Natural killer cell (primary cell): ENCODE data around the gene CYP4F3. TPM values are rescaled to one million over a fixed set of nuclear protein-coding genes. Genes with fewer than 3 reads are reported as not detected.

Experiments
- ATAC-seq, 3 donors: fragments of 150-1000 bp in 2 of 3; fragments of 200-7000 bp in 1 of 3; cut with Tn5 transposase; 1 replicate in 1 of 3; 2 replicates in 2 of 3; pipeline ENCODE4 v1.10.0; 2021; ENCODE audit warnings: mild to moderate bottlenecking in 2 of 3, moderate library complexity in 2 of 3
- DNase-seq, 2 donors: peaks; one replicate each; pipeline versions ENCODE4 v3.0.0 to v3.0.0-alpha.2; 2013 to 2021; ENCODE audit warnings: mixed read lengths in 1 of 2
- H3K27ac ChIP-seq: one replicate; pipeline ENCODE4 v1.5.1; 2013; ENCODE audit warnings: mild to moderate bottlenecking, low read length
- H3K27me3 ChIP-seq: one replicate; pipeline ENCODE4 v1.6.1; 2013; ENCODE audit warnings: low read length; ENCODE audit not compliant: control insufficient read depth, insufficient read depth
- H3K36me3 ChIP-seq: one replicate; pipeline ENCODE4 v1.6.1; 2013; ENCODE audit warnings: low read length; ENCODE audit not compliant: control insufficient read depth, insufficient read depth
- H3K4me1 ChIP-seq: one replicate; pipeline ENCODE4 v1.6.1; 2013; ENCODE audit warnings: low read length; ENCODE audit not compliant: control insufficient read depth, insufficient read depth
- H3K4me3 ChIP-seq: one replicate; pipeline ENCODE4 v1.5.1; 2013; ENCODE audit warnings: low read length
- H3K9me3 ChIP-seq: one replicate; pipeline ENCODE4 v1.6.1; 2013; ENCODE audit warnings: low read length; ENCODE audit not compliant: control insufficient read depth, insufficient read depth
- H3K27ac Mint-ChIP-seq, 2 donors: one replicate each; pipeline ENCODE4 v1.8.0; 2022; ENCODE audit warnings: mild to moderate bottlenecking in 2 of 2, mixed read lengths in 2 of 2, moderate library complexity in 1 of 2
- H3K27me3 Mint-ChIP-seq, 2 donors: one replicate each; pipeline ENCODE4 v1.8.0; 2022; ENCODE audit warnings: low read depth in 2 of 2, mixed read lengths in 2 of 2
- H3K36me3 Mint-ChIP-seq: one replicate; pipeline ENCODE4 v1.8.0; 2022; ENCODE audit warnings: mixed read lengths
- H3K4me1 Mint-ChIP-seq, 2 donors: one replicate each; pipeline ENCODE4 v1.8.0; 2022; ENCODE audit warnings: mixed read lengths in 2 of 2
- H3K4me3 Mint-ChIP-seq: one replicate; pipeline ENCODE4 v1.8.0; 2022; ENCODE audit warnings: mild to moderate bottlenecking, moderate library complexity, mixed read lengths
- H3K9me3 Mint-ChIP-seq, 2 donors: one replicate each; pipeline ENCODE4 v1.8.0; 2022; ENCODE audit warnings: mixed read lengths in 2 of 2
- WGBS: methylation state at CpG from one replicate; pipeline ENCODE4 v1.1.7; 2013; ENCODE audit warnings: missing lambda C conversion rate; ENCODE audit not compliant: insufficient coverage; 5-methylcytosine and 5-hydroxymethylcytosine counted together
- intact Hi-C: fragments of 100-400 bp; cut with micrococcal nuclease; formaldehyde crosslinking; loops from one replicate; pipeline ENCODE4 v1.14.2; 2022
- total RNA-seq, 4 donors: library from RNA; stranded (reverse); fragments of 120-200 nt in 1 of 4; gene quantifications; one replicate each; pipeline versions ENCODE4 v1.2.3 to v1.2.4, GENCODE V29; 2013 to 2022
- TF ChIP-seq, protein P1 (sequence below): fragments of 200-600 bp; IDR thresholded peaks from one replicate; pipeline ENCODE4 v1.8.0; 2022; ENCODE audit warnings: antibody characterized with exemption

CYP4F3 gene
- total RNA-seq, 3 donors from 2014 or later (not counting 1 experiment from before 2014, with no cell fraction given), result 0.07 to 3.4 TPM; not detected in 1

DNA sequence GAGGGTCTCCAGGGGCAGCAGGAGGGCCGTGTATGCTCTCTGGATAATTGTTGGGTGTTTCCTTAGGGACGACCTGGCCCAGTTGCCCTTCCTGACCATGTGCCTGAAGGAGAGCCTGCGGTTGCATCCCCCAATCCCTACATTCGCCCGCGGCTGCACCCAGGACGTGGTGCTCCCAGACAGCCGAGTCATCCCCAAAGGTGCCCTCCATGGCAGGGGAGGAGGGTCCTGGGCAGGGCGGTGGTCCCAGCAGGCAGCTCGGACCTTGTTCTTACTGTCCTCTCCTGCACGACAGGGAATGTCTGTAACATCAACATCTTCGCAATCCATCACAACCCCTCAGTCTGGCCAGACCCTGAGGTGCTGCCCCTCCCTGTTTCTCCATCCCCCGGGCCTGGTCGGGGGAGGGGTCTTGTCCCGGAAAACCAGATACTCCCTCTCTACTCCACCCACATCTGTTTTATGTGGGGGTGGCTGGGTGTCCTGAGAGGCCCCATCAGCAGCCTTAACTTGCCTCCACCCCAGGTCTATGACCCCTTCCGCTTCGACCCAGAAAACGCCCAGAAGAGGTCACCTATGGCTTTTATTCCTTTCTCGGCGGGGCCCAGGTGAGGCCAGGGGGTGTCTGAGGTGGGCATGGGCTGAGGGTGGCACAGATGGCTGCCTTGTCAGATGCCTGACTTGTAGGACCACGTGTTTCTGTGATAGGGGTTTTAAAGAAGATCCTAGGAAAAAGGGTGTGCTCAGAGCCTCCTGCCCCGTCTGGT lies 12.3 kb upstream of the CYP4F3 start:
- TF ChIP-seq, protein P1, sequence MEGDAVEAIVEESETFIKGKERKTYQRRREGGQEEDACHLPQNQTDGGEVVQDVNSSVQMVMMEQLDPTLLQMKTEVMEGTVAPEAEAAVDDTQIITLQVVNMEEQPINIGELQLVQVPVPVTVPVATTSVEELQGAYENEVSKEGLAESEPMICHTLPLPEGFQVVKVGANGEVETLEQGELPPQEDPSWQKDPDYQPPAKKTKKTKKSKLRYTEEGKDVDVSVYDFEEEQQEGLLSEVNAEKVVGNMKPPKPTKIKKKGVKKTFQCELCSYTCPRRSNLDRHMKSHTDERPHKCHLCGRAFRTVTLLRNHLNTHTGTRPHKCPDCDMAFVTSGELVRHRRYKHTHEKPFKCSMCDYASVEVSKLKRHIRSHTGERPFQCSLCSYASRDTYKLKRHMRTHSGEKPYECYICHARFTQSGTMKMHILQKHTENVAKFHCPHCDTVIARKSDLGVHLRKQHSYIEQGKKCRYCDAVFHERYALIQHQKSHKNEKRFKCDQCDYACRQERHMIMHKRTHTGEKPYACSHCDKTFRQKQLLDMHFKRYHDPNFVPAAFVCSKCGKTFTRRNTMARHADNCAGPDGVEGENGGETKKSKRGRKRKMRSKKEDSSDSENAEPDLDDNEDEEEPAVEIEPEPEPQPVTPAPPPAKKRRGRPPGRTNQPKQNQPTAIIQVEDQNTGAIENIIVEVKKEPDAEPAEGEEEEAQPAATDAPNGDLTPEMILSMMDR, result no peak
- DNase-seq (no peak), ATAC-seq (no peak)
- Mint-ChIP-seq H3K27ac (no peak overlapping the region), H3K9me3 (no peaks in the 10 kb centered on the region), H3K4me3 (no peak overlapping the region), H3K36me3 (no peaks in the 10 kb centered on the region), H3K27me3 (peaks cover 6 to 7% of the 10 kb centered on the region in 2 donors), H3K4me1 (peaks cover 6% of the 10 kb centered on the region in 2 donors)
- Histone ChIP-seq H3K9me3 (no peaks in the 10 kb centered on the region), H3K27ac (no peak overlapping the region), H3K27me3 (no peaks in the 10 kb centered on the region), H3K36me3 (no peaks in the 10 kb centered on the region), H3K4me3 (no peak overlapping the region), H3K4me1 (peaks cover 7% of the 10 kb centered on the region)
- intact Hi-C loops, result loop anchor here (1.0 to 10.0 kb wide), 3 partner anchors 240 to 756 kb away; no protein-coding TSS in a partner anchor
- WGBS, result 59% methylated on average over 19 of the region's 22 CpGs

DNA sequence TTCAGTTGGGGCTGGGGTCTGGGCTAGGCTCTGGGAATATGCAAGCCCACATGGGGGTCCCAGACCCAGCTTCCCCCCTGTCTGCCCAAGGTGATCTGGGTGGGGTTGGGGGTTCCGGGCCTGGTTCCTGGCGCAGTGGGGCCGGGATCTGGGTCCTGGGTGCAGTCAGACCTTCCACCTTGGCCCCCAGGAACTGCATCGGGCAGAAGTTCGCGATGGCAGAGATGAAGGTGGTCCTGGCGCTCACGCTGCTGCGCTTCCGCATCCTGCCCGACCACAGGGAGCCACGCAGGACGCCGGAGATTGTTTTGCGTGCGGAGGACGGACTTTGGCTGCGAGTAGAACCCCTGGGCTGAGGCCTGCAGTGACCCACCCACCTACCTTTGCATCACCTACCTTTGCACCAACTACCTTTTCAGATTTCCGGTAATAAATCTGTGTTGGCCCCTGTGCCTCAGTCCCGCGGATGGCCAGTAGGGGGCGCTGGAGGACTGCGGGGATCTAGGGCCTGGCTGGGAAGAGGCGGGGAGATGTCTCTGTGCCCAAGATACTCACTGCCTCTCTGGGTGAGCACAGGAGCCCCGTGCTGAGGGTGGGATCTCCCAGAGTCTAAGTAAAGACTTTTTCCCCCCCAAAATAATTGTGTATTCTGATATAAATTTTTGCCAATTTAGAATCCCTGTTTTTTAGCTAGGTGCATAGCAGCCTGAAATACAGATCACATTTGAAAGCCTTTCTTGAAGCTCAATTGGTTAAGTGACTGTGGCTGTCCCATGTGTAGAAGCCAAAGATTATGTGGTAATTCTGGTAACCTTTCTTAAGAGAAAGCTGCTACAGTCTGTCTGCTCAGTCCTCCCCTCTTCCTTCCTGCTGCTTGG lies 11.5 kb upstream of the CYP4F3 start:
- intact Hi-C loops, result loop anchor here (1.0 to 10.0 kb wide), 3 partner anchors 240 to 756 kb away; no protein-coding TSS in a partner anchor
- ATAC-seq, result peak; percentile 89 to 96 (median 95)

DNA sequence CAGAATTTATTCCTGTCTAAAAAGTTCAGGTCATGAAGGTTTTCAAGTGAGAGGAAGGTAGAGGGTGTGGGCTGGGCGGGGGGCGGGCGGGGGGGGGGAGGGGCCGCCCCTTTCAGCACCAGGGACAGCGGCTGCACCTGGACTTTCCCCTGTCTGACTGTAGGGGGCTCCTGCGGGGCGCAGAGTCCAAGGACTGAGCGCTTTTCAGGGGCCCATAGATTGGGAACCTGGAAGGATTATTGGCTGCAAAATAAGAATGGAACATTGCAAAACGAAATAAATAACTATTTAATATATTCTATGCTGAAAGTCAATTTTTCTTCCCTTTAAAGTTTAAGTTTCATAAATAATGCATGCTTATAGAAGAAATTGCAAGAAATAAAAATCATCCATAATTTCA lies 8.9 kb upstream of the CYP4F3 start:
- Histone ChIP-seq H3K4me1 (peaks cover 7% of the 10 kb centered on the region), H3K4me3 (no peak overlapping the region), H3K9me3 (no peaks in the 10 kb centered on the region), H3K27ac (no peak overlapping the region), H3K27me3 (no peaks in the 10 kb centered on the region), H3K36me3 (no peaks in the 10 kb centered on the region)
- H3K27me3 Mint-ChIP-seq, result peaks cover 11 to 16% of the 10 kb centered on the region in 2 donors
- no peaks in the 10 kb centered on the region for H3K9me3 Mint-ChIP-seq
- DNase-seq, result peak in 1 of 2 donors; percentile 52
- ATAC-seq, result peak in 2 of 3 donors; percentile 68 to 74
- TF ChIP-seq, protein P1, result peak; percentile 46
- no peak overlapping the region for H3K4me3 Mint-ChIP-seq
- H3K36me3 Mint-ChIP-seq, result no peaks in the 10 kb centered on the region
- no peak overlapping the region for H3K27ac Mint-ChIP-seq
- peaks cover 6 to 8% of the 10 kb centered on the region in 2 donors for H3K4me1 Mint-ChIP-seq
- intact Hi-C loops, result loop anchor here (10.0 kb wide), 1 partner anchor 773 kb away; no protein-coding TSS in a partner anchor
- 16% methylated on average over 4 of the region's 9 CpGs for WGBS

More for the DNA sequence above, 11.5 kb upstream of the CYP4F3 start:
- H3K27me3 ChIP-seq, result no peaks in the 10 kb centered on the region
- H3K4me1 Mint-ChIP-seq, result peaks cover 6 to 8% of the 10 kb centered on the region in 2 donors
- peaks cover 6 to 8% of the 10 kb centered on the region in 2 donors for H3K27me3 Mint-ChIP-seq
- peaks cover 7% of the 10 kb centered on the region for H3K4me1 ChIP-seq
- H3K36me3 Mint-ChIP-seq, result no peaks in the 10 kb centered on the region
- DNase-seq, result peak; percentile 84 to 90
- 8% methylated on average over 24 of the region's 25 CpGs for WGBS
- no peak overlapping the region for H3K4me3 ChIP-seq
- H3K9me3 ChIP-seq, result no peaks in the 10 kb centered on the region
- H3K36me3 ChIP-seq, result no peaks in the 10 kb centered on the region
- TF ChIP-seq, protein P1, result peak; percentile 79
- no peak overlapping the region for H3K4me3 Mint-ChIP-seq
- no peak overlapping the region for H3K27ac Mint-ChIP-seq
- no peaks in the 10 kb centered on the region for H3K9me3 Mint-ChIP-seq
- H3K27ac ChIP-seq, result no peak overlapping the region
